Measurements from ENCODE around the gene AVEN.
A peak's percentile ranks its signal among the peaks of the same experiment; 100 is the strongest.
"Not testable (repeated sequence)": the region's sequence is repeated elsewhere in the genome, so short reads cannot be mapped to it uniquely, and the experiment has no call there.

Gene AVEN

GRCh38 chr15:34001536-34001935, 37.5 kb downstream of the AVEN start:
- DNase-seq (ENCODE audit: low read depth, low spot score) = no peak
- no peak overlapping the region for H3K4me3 ChIP-seq (ENCODE audit: low read length)

- H3K4me3 ChIP-seq (ENCODE audit: low read length); DNase-seq (ENCODE audit: low read depth, low spot score): not testable (repeated sequence)
Measured at GRCh38 chr15:33995666-33996065, 43.3 kb downstream of the AVEN start.

GRCh38 chr15:33994005-33994615, 44.9 kb downstream of the AVEN start:
- no peak overlapping the region for H3K4me3 ChIP-seq (ENCODE audit: low read length)
- peak; percentile 7 for DNase-seq (ENCODE audit: low read depth, low spot score)

GRCh38 chr15:33988384-33988783, 50.6 kb downstream of the AVEN start:
- H3K4me3 ChIP-seq (ENCODE audit: low read length) = no peak overlapping the region
- no peak for DNase-seq (ENCODE audit: low read depth, low spot score)

- H3K4me3 ChIP-seq (ENCODE audit: low read length) = no peak overlapping the region
- DNase-seq (ENCODE audit: low read depth, low spot score) = no peak
Measured at GRCh38 chr15:33987444-33987843, 51.6 kb downstream of the AVEN start.

GRCh38 chr15:33985751-33986150, 53.3 kb downstream of the AVEN start:
- DNase-seq (ENCODE audit: low read depth, low spot score) = no peak
- H3K4me3 ChIP-seq (ENCODE audit: low read length) = no peak overlapping the region

GRCh38 chr15:33985287-33985686, 53.7 kb downstream of the AVEN start:
- DNase-seq (ENCODE audit: low read depth, low spot score) = no peak

GRCh38 chr15:33982516-33982915, 56.5 kb downstream of the AVEN start:
- no peak overlapping the region for H3K4me3 ChIP-seq (ENCODE audit: low read length)
- DNase-seq (ENCODE audit: low read depth, low spot score) = no peak

More at GRCh38 chr15:33985287-33985686, 53.7 kb downstream of the AVEN start:
- H3K4me3 ChIP-seq (ENCODE audit: low read length) = no peak overlapping the region

GRCh38 chr15:33980159-33980558, 58.8 kb downstream of the AVEN start:
- DNase-seq (ENCODE audit: low read depth, low spot score) = no peak
- H3K4me3 ChIP-seq (ENCODE audit: low read length) = no peak overlapping the region

- DNase-seq (ENCODE audit: low read depth, low spot score) = no peak
- no peak overlapping the region for H3K4me3 ChIP-seq (ENCODE audit: low read length)
Measured at GRCh38 chr15:33975022-33975565, 63.9 kb downstream of the AVEN start.

- DNase-seq (ENCODE audit: low read depth, low spot score) = no peak
- no peak overlapping the region for H3K4me3 ChIP-seq (ENCODE audit: low read length)
Measured at GRCh38 chr15:33971811-33972210, 67.2 kb downstream of the AVEN start.

- no peak for DNase-seq (ENCODE audit: low read depth, low spot score)
- no peak overlapping the region for H3K4me3 ChIP-seq (ENCODE audit: low read length)
Measured at GRCh38 chr15:33968821-33969220, 70.2 kb downstream of the AVEN start.

- no peak within 1 kb of the TSS for H3K4me3 ChIP-seq (ENCODE audit: low read length)
- DNase-seq (ENCODE audit: low read depth, low spot score) = no peak
Measured at GRCh38 chr15:33968224-33968623, 70.8 kb downstream of the AVEN start, which contains the start of gene CHRM5. TSS of gene CHRM5 (plus strand) at chr15:33968497. CDS start at chr15:34062718, 94,221 bp downstream.

GRCh38 chr15:33964665-33965040, 74.4 kb downstream of the AVEN start:
- no peak for DNase-seq (ENCODE audit: low read depth, low spot score)
- H3K4me3 ChIP-seq (ENCODE audit: low read length) = no peak overlapping the region

GRCh38 chr15:33963831-33964664, 75.0 kb downstream of the AVEN start:
- H3K4me3 ChIP-seq (ENCODE audit: low read length) = no peak overlapping the region
- DNase-seq (ENCODE audit: low read depth, low spot score) = peak; percentile 16

- DNase-seq (ENCODE audit: low read depth, low spot score) = no peak
- H3K4me3 ChIP-seq (ENCODE audit: low read length) = no peak overlapping the region
Measured at GRCh38 chr15:33960549-33960935, 78.5 kb downstream of the AVEN start.

- no peak overlapping the region for H3K4me3 ChIP-seq (ENCODE audit: low read length)
- DNase-seq (ENCODE audit: low read depth, low spot score) = no peak
Measured at GRCh38 chr15:33959844-33960548, 79.0 kb downstream of the AVEN start.

GRCh38 chr15:33956397-33956796, 82.6 kb downstream of the AVEN start:
- no peak overlapping the region for H3K4me3 ChIP-seq (ENCODE audit: low read length)
- DNase-seq (ENCODE audit: low read depth, low spot score) = no peak

- H3K4me3 ChIP-seq (ENCODE audit: low read length) = no peak overlapping the region
- DNase-seq (ENCODE audit: low read depth, low spot score) = no peak
Measured at GRCh38 chr15:33955945-33956344, 83.1 kb downstream of the AVEN start.

- DNase-seq (ENCODE audit: low read depth, low spot score) = no peak
- H3K4me3 ChIP-seq (ENCODE audit: low read length) = no peak overlapping the region
Measured at GRCh38 chr15:33946152-33946551, 92.9 kb downstream of the AVEN start.
